Measurements from ENCODE around the gene SIK3. TPM values are rescaled to one million over a fixed set of nuclear protein-coding genes. Genes with fewer than 3 reads are reported as not detected.

SIK3 gene
- total RNA-seq, 1 experiment from 2014 or later, result 31.4 TPM

- no peak overlapping the region for H3K27ac ChIP-seq (ENCODE audit: insufficient read length, low read depth, low read length)
- Mint-ChIP-seq H3K27ac (no peak overlapping the region), H3K4me1 (no peaks in the 10 kb centered on the region), H3K4me3 (no peak overlapping the region), H3K36me3 (ENCODE audit: insufficient read depth in 1 of 3, low read depth in 3 of 3) (peaks cover 12 to 39% (median 34%) of the 10 kb centered on the region in 3 experiments; a peak in 6 of 7 replicates), H3K9me3 (no peaks in the 10 kb centered on the region), H3K27me3 (ENCODE audit: low read depth) (no peaks in the 10 kb centered on the region)
- no peak for DNase-seq
- H4K20me1 ChIP-seq (ENCODE audit: control insufficient read depth, insufficient read depth, insufficient read length), result no peaks in the 10 kb centered on the region
- no peak overlapping the region for H2AK5ac ChIP-seq (ENCODE audit: insufficient read length, low read length)
- H3K27me3 ChIP-seq (ENCODE audit: insufficient read depth, low read length), result no peaks in the 10 kb centered on the region
- no peak overlapping the region for H2BK5ac ChIP-seq (ENCODE audit: insufficient read length, low read length)
- no peak overlapping the region for H4K91ac ChIP-seq (ENCODE audit: insufficient read length, low read depth, low read length)
- no peaks in the 10 kb centered on the region for H3K4me1 ChIP-seq (ENCODE audit: insufficient read depth, low read length)
- no peak overlapping the region for H4K8ac ChIP-seq (replicated peaks; ENCODE audit: insufficient read length, low read depth, low read length)
- H3K79me2 ChIP-seq (ENCODE audit: insufficient read depth, low read length), result no peaks in the 10 kb centered on the region
- H4K5ac ChIP-seq (ENCODE audit: insufficient read length, low read depth, low read length), result no peak overlapping the region
- H3K9ac ChIP-seq (ENCODE audit: extremely low read depth, insufficient read length, low read length), result no peak overlapping the region
- no peak overlapping the region for H2BK120ac ChIP-seq (ENCODE audit: low read depth, low read length, poor library complexity, severe bottlenecking)
- H3K4me2 ChIP-seq (ENCODE audit: insufficient read depth, insufficient read length, low read length), result no peak overlapping the region
- H3K56ac ChIP-seq (ENCODE audit: insufficient read length, low read depth, low read length), result no peak overlapping the region
- no peak for TF ChIP-seq CTCF (conservative IDR thresholded peaks at IDR 0.05)
- no CpG with 5 or more reads among the region's 7 CpGs for WGBS (ENCODE audit: extremely low coverage, insufficient read length, low lambda C conversion rate)
- H3K9me3 ChIP-seq (ENCODE audit: control insufficient read depth, low read depth, low read length), result no peaks in the 10 kb centered on the region
- H2AFZ ChIP-seq (ENCODE audit: low read length), result no peak overlapping the region
- no peaks in the 10 kb centered on the region for H3K23me2 ChIP-seq (ENCODE audit: insufficient read length, low read depth, low read length, poor library complexity, severe bottlenecking)
- H3K18ac ChIP-seq (ENCODE audit: insufficient read length, low read depth, low read length), result no peak overlapping the region
- H3K79me1 ChIP-seq (ENCODE audit: insufficient read depth, low read depth, low read length, poor library complexity, severe bottlenecking), result no peaks in the 10 kb centered on the region
- H3K23ac ChIP-seq (ENCODE audit: insufficient read length, low read depth, low read length), result no peak overlapping the region
- no peak overlapping the region for H2BK15ac ChIP-seq (ENCODE audit: low read depth, low read length)
- H3T11ph ChIP-seq (ENCODE audit: low read length), result no peak overlapping the region
- H3K4ac ChIP-seq (ENCODE audit: low read depth, low read length), result no peak overlapping the region
- H2BK12ac ChIP-seq (ENCODE audit: insufficient read length, low read depth, low read length), result no peak overlapping the region
- no peak overlapping the region for H2BK20ac ChIP-seq (ENCODE audit: low read depth, low read length, poor library complexity, severe bottlenecking)
- H3K14ac ChIP-seq (ENCODE audit: insufficient read depth, low read length), result no peak overlapping the region
Measured at GRCh38 chr11:116851626-116852025, 246.6 kb downstream of the SIK3 start.
